Ovary (tissue), 3 donors: Measurements from ENCODE around the gene UBTD1.

Source experiments
- POLR2A ChIP-seq: fragments of 450-650 bp; IDR thresholded peaks from one replicate; pipeline ENCODE4 v1.6.1; 2017; ENCODE audit warnings: antibody characterized with exemption, mild to moderate bottlenecking, moderate library complexity
- TF ChIP-seq, protein P1 (sequence below), 3 donors: fragments of 450-650 bp in 2 of 3; fragments of 200-600 bp in 1 of 3; IDR thresholded peaks; one replicate each; pipeline versions ENCODE4 v1.5.1 to v1.8.0; 2016 to 2022; ENCODE audit warnings: antibody characterized with exemption in 3 of 3, mild to moderate bottlenecking in 1 of 3
- donor health status: DM: no; HTN: no; CAD: no.

DNA sequence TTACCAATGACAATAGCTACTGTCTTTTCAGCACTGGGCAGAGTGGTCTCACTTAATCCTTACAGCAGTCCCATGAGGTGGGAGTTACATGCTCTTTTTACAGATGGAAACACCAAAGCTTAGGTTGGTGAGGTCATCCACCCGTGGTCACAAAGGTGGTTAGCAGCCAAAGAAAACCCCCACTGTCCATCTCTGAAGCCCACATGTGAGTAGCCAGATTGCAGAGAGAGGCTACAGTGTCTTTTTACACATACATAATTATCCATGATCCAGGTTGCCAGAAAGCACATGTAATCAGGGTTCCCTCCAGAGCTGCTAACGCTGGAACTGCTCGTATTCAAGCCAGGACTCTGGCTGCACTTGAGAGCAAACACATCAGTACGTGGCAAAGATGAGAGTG lies 49.2 kb downstream of the UBTD1 start:
- TF ChIP-seq, protein P1, sequence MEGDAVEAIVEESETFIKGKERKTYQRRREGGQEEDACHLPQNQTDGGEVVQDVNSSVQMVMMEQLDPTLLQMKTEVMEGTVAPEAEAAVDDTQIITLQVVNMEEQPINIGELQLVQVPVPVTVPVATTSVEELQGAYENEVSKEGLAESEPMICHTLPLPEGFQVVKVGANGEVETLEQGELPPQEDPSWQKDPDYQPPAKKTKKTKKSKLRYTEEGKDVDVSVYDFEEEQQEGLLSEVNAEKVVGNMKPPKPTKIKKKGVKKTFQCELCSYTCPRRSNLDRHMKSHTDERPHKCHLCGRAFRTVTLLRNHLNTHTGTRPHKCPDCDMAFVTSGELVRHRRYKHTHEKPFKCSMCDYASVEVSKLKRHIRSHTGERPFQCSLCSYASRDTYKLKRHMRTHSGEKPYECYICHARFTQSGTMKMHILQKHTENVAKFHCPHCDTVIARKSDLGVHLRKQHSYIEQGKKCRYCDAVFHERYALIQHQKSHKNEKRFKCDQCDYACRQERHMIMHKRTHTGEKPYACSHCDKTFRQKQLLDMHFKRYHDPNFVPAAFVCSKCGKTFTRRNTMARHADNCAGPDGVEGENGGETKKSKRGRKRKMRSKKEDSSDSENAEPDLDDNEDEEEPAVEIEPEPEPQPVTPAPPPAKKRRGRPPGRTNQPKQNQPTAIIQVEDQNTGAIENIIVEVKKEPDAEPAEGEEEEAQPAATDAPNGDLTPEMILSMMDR (IDR thresholded peaks at IDR 0.05): no peak
- no peak for TF ChIP-seq POLR2A
